ENCODE data around the gene INPP5K.

The INPP5K gene

GRCh38 chr17:1471911-1472821 is 44.2 kb downstream of the INPP5K start:
- H3K27ac ChIP-seq: no peak overlapping the region

GRCh38 chr17:1471490-1471889 is 44.9 kb downstream of the INPP5K start:
- no peak for TF ChIP-seq ZFX (IDR thresholded peaks at IDR 0.05; ENCODE audit: borderline replicate concordance)

More at GRCh38 chr17:1471911-1472821, 44.2 kb downstream of the INPP5K start:
- TF ChIP-seq CTCF (IDR thresholded peaks at IDR 0.05) (no peak), ZFX (IDR thresholded peaks at IDR 0.05; ENCODE audit: borderline replicate concordance) (no peak)

GRCh38 chr17:1470755-1471462 is 45.5 kb downstream of the INPP5K start:
- no peak overlapping the region for H3K27ac ChIP-seq

More at GRCh38 chr17:1471490-1471889, 44.9 kb downstream of the INPP5K start:
- no peak overlapping the region for H3K27ac ChIP-seq

GRCh38 chr17:1470071-1470754 is 46.2 kb downstream of the INPP5K start:
- TF ChIP-seq ZFX (IDR thresholded peaks at IDR 0.05; ENCODE audit: borderline replicate concordance) (no peak), CTCF (IDR thresholded peaks at IDR 0.05) (no peak)

More at GRCh38 chr17:1470755-1471462, 45.5 kb downstream of the INPP5K start:
- TF ChIP-seq CTCF (IDR thresholded peaks at IDR 0.05) (no peak), ZFX (IDR thresholded peaks at IDR 0.05; ENCODE audit: borderline replicate concordance) (no peak)

GRCh38 chr17:1469231-1469852 is 47.1 kb downstream of the INPP5K start:
- H3K27ac ChIP-seq: no peak overlapping the region
- TF ChIP-seq ZFX (IDR thresholded peaks at IDR 0.05; ENCODE audit: borderline replicate concordance) (no peak), CTCF (IDR thresholded peaks at IDR 0.05) (no peak)

More at GRCh38 chr17:1470071-1470754, 46.2 kb downstream of the INPP5K start:
- H3K27ac ChIP-seq: no peak overlapping the region

GRCh38 chr17:1467898-1468492 is 48.4 kb downstream of the INPP5K start:
- no peak for TF ChIP-seq CTCF (IDR thresholded peaks at IDR 0.05)
- no peak for TF ChIP-seq ZFX (IDR thresholded peaks at IDR 0.05; ENCODE audit: borderline replicate concordance)
- H3K27ac ChIP-seq: no peak overlapping the region

GRCh38 chr17:1467258-1467657 is 49.2 kb downstream of the INPP5K start:
- no peak overlapping the region for H3K27ac ChIP-seq
- no peak for TF ChIP-seq ZFX (IDR thresholded peaks at IDR 0.05; ENCODE audit: borderline replicate concordance)
- TF ChIP-seq CTCF (IDR thresholded peaks at IDR 0.05): no peak
